DND-41 (cell line): Measurements from ENCODE around the gene LRGUK.

Experiments
- EZH2 ChIP-seq: IDR thresholded peaks from 3 replicates; pipeline ENCODE4 v1.6.1; 2012; ENCODE audit warnings: borderline replicate concordance, low read depth, mild to moderate bottlenecking, moderate library complexity, low read length, inconsistent platforms; ENCODE audit not compliant: severe bottlenecking
- TF ChIP-seq, protein P1 (sequence below): IDR thresholded peaks from 2 replicates; pipeline ENCODE4 v1.5.1; 2012; ENCODE audit warnings: borderline replicate concordance, low read length, moderate library complexity, mild to moderate bottlenecking; ENCODE audit not compliant: poor library complexity, severe bottlenecking; ENCODE audit errors: extremely low read depth

DNA sequence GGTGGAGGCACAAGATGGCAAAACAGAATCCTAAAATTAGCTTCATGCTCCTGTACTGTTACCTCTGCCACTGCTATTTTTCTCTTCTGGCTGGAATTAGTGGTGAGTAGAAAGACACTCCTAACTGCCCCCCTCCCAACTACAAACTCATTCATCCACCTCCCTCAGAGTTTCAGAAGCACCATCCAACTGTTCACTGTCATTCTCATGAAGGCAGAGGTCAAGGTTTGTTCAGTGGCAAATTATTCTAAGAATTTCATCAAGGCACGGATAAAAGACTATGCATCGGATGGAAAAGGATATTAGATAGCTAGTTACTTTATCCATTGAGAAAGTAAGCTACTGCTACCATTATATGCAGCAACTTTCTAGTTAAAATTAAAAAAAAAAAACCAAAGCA, 59.7 kb downstream of the LRGUK start:
- TF ChIP-seq, protein P1, sequence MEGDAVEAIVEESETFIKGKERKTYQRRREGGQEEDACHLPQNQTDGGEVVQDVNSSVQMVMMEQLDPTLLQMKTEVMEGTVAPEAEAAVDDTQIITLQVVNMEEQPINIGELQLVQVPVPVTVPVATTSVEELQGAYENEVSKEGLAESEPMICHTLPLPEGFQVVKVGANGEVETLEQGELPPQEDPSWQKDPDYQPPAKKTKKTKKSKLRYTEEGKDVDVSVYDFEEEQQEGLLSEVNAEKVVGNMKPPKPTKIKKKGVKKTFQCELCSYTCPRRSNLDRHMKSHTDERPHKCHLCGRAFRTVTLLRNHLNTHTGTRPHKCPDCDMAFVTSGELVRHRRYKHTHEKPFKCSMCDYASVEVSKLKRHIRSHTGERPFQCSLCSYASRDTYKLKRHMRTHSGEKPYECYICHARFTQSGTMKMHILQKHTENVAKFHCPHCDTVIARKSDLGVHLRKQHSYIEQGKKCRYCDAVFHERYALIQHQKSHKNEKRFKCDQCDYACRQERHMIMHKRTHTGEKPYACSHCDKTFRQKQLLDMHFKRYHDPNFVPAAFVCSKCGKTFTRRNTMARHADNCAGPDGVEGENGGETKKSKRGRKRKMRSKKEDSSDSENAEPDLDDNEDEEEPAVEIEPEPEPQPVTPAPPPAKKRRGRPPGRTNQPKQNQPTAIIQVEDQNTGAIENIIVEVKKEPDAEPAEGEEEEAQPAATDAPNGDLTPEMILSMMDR, result no peak
- TF ChIP-seq EZH2, result no peak
